Liver (tissue), 9 donors: ENCODE data around the gene OXNAD1. TPM values are rescaled to one million over a fixed set of nuclear protein-coding genes. Genes with fewer than 3 reads are reported as not detected.

Source experiments
- DNase-seq: peaks from one replicate; pipeline ENCODE4 v3.0.0-alpha.2; 2017; ENCODE audit warnings: low spot score
- H3K27ac ChIP-seq, 2 donors: one replicate each; pipeline ENCODE4 v1.7.0; 2013; ENCODE audit warnings: inconsistent platforms in 2 of 2, low read length in 2 of 2, control low read depth in 1 of 2, low read depth in 1 of 2, mild to moderate bottlenecking in 1 of 2
- H3K27me3 ChIP-seq, 4 donors: one replicate each; pipeline versions ENCODE4 v1.6.1 to v1.7.0; 2013; ENCODE audit warnings: low read length in 3 of 4, inconsistent platforms in 1 of 4, mild to moderate bottlenecking in 1 of 4, moderate library complexity in 1 of 4; ENCODE audit not compliant: control insufficient read depth in 4 of 4, insufficient read depth in 4 of 4
- H3K36me3 ChIP-seq, 4 donors: one replicate each; pipeline versions ENCODE4 v1.6.1 to v1.7.0; 2013; ENCODE audit warnings: low read length in 3 of 4, mild to moderate bottlenecking in 3 of 4, low read depth in 1 of 4, moderate library complexity in 1 of 4; ENCODE audit not compliant: control insufficient read depth in 4 of 4, insufficient read depth in 3 of 4
- H3K4me1 ChIP-seq, 4 donors: one replicate each; pipeline versions ENCODE4 v1.6.1 to v1.7.0; 2013; ENCODE audit warnings: low read length in 3 of 4, mild to moderate bottlenecking in 3 of 4, moderate library complexity in 1 of 4; ENCODE audit not compliant: control insufficient read depth in 4 of 4, insufficient read depth in 4 of 4
- H3K4me3 ChIP-seq, 3 donors: one replicate each; pipeline versions ENCODE4 v1.6.1 to v1.7.0; 2013; ENCODE audit warnings: low read length in 3 of 3, control low read depth in 1 of 3, low read depth in 1 of 3, mild to moderate bottlenecking in 1 of 3
- H3K9ac ChIP-seq, 2 donors: one replicate each; pipeline ENCODE4 v1.7.0; 2013; ENCODE audit warnings: low read length in 2 of 2, mild to moderate bottlenecking in 2 of 2, moderate library complexity in 2 of 2, control low read depth in 1 of 2, low read depth in 1 of 2
- H3K9me3 ChIP-seq, 4 donors: one replicate each; pipeline versions ENCODE4 v1.6.1 to v1.7.0; 2013; ENCODE audit warnings: low read length in 3 of 4; ENCODE audit not compliant: control insufficient read depth in 4 of 4
- EGR1 ChIP-seq, 2 donors: IDR thresholded peaks; 2 replicates each; pipeline ENCODE4 v1.6.1; 2016 to 2018; ENCODE audit warnings: antibody characterized with exemption in 2 of 2, low read depth in 2 of 2
- FOXA2 ChIP-seq: IDR thresholded peaks from 2 replicates; pipeline ENCODE4 v1.6.1; 2016; ENCODE audit warnings: antibody characterized with exemption
- HNF4G ChIP-seq: IDR thresholded peaks from 2 replicates; pipeline ENCODE4 v1.6.1; 2016; ENCODE audit warnings: antibody characterized with exemption
- JUND ChIP-seq, 2 donors: IDR thresholded peaks; 2 replicates each; pipeline ENCODE4 v1.6.1; 2016; ENCODE audit warnings: antibody characterized with exemption in 2 of 2
- RAD21 ChIP-seq, 2 donors: IDR thresholded peaks; 2 replicates each; pipeline ENCODE4 v1.6.1; 2016; ENCODE audit warnings: antibody characterized with exemption in 2 of 2, mild to moderate bottlenecking in 2 of 2
- RXRA ChIP-seq, 2 donors: IDR thresholded peaks; 2 replicates each; pipeline ENCODE4 v1.6.1; 2017 to 2018; ENCODE audit warnings: antibody characterized with exemption in 2 of 2, mild to moderate bottlenecking in 1 of 2
- SP1 ChIP-seq: IDR thresholded peaks from 2 replicates; pipeline ENCODE4 v1.6.1; 2018; ENCODE audit warnings: antibody characterized with exemption, mild to moderate bottlenecking
- YY1 ChIP-seq: IDR thresholded peaks from 2 replicates; pipeline ENCODE4 v1.6.1; 2016; ENCODE audit warnings: antibody characterized with exemption, mild to moderate bottlenecking
- WGBS: extraction: QIAGEN DNeasy Blood & Tissue Kit; methylation state at CpG from one replicate; pipeline ENCODE4 v1.1.7; 2013; 5-methylcytosine and 5-hydroxymethylcytosine counted together
- polyA plus RNA-seq, 2 donors: library from polyadenylated mRNA; stranded (reverse) in 1 of 2; unstranded in 1 of 2; fragments of 200-250 nt in 1 of 2; fragments of >200 nt in 1 of 2; fragmentation: Nextera tagmentation in 1 of 2; extraction: Ambion mirVana in 1 of 2; gene quantifications; one replicate each; pipeline versions ENCODE4 v1.2.1 to v1.2.3, GENCODE V29; 2013 to 2015
- total RNA-seq, 2 donors: library from RNA; depleted of rRNA; stranded (reverse); fragments of >200 nt; gene quantifications; one replicate each; pipeline ENCODE4 v1.2.3, GENCODE V29; 2014
- TF ChIP-seq, protein P1 (sequence below): fragments of 150-350 bp; IDR thresholded peaks from 2 replicates; pipeline ENCODE4 v1.5.1; 2017; ENCODE audit warnings: improper control_type of control experiment, low read depth, low read length; ENCODE audit not compliant: missing input control
- TF ChIP-seq, protein P2 (sequence below): IDR thresholded peaks from 2 replicates; pipeline ENCODE4 v1.6.1; 2016; ENCODE audit warnings: antibody characterized with exemption
- TF ChIP-seq, protein P3 (sequence below): IDR thresholded peaks from 2 replicates; pipeline ENCODE4 v1.6.1; 2016; ENCODE audit warnings: antibody characterized with exemption
- donor health status: healthy.
- donor health status: healthy.
- donor health status: healthy.
- donor health status: healthy.
- donor health status: healthy.

The OXNAD1 gene
- total and polyA plus RNA-seq, 4 donors, result 9.3 to 24.6 (median 14.1) TPM

DNA sequence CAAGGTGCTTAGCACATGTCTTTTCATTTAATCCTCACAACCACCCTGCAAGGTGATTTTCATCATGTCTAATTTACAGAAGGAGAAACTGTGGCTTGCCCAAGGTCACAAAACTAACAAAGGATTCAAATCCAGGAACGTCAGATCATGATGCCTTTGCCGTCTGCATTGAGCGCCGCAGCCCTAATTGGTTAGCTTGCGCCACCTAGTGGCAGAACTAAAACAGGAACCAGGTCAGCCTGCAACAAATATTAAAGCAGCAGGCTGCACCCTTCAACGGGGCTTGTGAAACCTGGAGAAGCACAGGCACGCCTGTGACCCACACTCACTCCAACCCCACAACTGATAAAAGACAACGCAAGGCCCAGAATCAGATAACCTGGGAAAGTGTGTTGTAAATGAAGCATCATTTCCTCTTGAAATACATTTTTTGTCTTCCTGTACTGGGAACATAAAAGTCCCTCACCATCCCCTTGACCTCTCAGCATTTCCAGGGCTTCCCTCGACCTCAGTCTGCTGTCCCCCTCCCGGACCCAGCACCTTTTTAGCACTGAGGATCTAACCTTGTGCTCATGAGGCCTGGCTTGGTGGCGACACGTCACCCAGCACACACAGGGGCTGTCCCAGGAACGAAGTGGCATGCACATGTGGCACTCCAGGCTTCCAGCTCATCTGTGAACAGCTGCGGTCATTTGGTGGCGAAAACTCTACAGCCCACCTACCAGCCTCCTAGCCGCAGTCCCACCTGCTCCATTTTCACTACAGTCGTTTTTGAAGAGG lies 17.5 kb upstream of the OXNAD1 start:
- H3K27me3 ChIP-seq, result no peaks in the 10 kb centered on the region
- H3K9me3 ChIP-seq, result no peaks in the 10 kb centered on the region
- TF ChIP-seq FOXA2 (no peak), RXRA (IDR thresholded peaks at IDR 0.05) (peak in 1 of 2 donors; percentile 8), EGR1 (IDR thresholded peaks at IDR 0.05; ENCODE audit: low read depth in 2 of 2) (no peak), RAD21 (IDR thresholded peaks at IDR 0.05) (peak; percentile 99), JUND (IDR thresholded peaks at IDR 0.05) (no peak), SP1 (peak; percentile 16)
- TF ChIP-seq, protein P1, sequence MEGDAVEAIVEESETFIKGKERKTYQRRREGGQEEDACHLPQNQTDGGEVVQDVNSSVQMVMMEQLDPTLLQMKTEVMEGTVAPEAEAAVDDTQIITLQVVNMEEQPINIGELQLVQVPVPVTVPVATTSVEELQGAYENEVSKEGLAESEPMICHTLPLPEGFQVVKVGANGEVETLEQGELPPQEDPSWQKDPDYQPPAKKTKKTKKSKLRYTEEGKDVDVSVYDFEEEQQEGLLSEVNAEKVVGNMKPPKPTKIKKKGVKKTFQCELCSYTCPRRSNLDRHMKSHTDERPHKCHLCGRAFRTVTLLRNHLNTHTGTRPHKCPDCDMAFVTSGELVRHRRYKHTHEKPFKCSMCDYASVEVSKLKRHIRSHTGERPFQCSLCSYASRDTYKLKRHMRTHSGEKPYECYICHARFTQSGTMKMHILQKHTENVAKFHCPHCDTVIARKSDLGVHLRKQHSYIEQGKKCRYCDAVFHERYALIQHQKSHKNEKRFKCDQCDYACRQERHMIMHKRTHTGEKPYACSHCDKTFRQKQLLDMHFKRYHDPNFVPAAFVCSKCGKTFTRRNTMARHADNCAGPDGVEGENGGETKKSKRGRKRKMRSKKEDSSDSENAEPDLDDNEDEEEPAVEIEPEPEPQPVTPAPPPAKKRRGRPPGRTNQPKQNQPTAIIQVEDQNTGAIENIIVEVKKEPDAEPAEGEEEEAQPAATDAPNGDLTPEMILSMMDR, result peak; percentile 93
- TF ChIP-seq, protein P2, sequence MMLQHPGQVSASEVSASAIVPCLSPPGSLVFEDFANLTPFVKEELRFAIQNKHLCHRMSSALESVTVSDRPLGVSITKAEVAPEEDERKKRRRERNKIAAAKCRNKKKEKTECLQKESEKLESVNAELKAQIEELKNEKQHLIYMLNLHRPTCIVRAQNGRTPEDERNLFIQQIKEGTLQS, result no peak
- peak; percentile 75 for DNase-seq
- H3K9ac ChIP-seq, result no peak overlapping the region
- peaks cover 0 to 15% (median 6%) of the 10 kb centered on the region in 4 donors for H3K4me1 ChIP-seq
- H3K4me3 ChIP-seq, result no peak overlapping the region
- H3K27ac ChIP-seq, result no peak overlapping the region
- WGBS, result 25% methylated on average over 17 of the region's 17 CpGs
- H3K36me3 ChIP-seq, result no peaks in the 10 kb centered on the region

DNA sequence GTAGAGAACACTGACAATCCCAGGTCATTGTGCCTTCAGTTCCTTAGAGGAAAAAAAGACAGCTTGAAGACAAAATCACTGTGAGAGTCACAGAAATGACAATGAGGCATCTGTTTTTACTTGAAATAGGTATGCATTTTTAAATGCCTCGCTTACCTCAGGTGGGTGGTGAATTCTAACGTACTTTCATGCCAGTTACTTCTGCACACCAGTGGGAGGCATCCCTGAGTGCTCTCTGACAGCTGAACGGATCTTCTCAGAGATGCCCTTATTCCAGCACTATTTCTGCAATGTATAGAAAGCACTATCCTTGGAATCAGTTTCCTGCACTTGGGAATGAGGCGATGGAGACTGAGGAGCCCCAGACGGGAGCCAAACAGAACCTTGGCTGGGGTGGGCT lies 16.5 kb upstream of the OXNAD1 start:
- Histone ChIP-seq H3K4me1 (peaks cover 0 to 23% (median 13%) of the 10 kb centered on the region in 4 donors), H3K36me3 (no peaks in the 10 kb centered on the region), H3K27me3 (no peaks in the 10 kb centered on the region), H3K9ac (no peak overlapping the region), H3K9me3 (no peaks in the 10 kb centered on the region), H3K4me3 (no peak overlapping the region), H3K27ac (no peak overlapping the region)
- 89% methylated on average over 5 of the region's 5 CpGs for WGBS
- TF ChIP-seq YY1, result no peak
- no peak for TF ChIP-seq JUND (IDR thresholded peaks at IDR 0.05)
- TF ChIP-seq, protein P3, sequence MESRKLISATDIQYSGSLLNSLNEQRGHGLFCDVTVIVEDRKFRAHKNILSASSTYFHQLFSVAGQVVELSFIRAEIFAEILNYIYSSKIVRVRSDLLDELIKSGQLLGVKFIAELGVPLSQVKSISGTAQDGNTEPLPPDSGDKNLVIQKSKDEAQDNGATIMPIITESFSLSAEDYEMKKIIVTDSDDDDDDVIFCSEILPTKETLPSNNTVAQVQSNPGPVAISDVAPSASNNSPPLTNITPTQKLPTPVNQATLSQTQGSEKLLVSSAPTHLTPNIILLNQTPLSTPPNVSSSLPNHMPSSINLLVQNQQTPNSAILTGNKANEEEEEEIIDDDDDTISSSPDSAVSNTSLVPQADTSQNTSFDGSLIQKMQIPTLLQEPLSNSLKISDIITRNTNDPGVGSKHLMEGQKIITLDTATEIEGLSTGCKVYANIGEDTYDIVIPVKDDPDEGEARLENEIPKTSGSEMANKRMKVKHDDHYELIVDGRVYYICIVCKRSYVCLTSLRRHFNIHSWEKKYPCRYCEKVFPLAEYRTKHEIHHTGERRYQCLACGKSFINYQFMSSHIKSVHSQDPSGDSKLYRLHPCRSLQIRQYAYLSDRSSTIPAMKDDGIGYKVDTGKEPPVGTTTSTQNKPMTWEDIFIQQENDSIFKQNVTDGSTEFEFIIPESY, result no peak
- no peak for TF ChIP-seq SP1
- no peak for DNase-seq

DNA sequence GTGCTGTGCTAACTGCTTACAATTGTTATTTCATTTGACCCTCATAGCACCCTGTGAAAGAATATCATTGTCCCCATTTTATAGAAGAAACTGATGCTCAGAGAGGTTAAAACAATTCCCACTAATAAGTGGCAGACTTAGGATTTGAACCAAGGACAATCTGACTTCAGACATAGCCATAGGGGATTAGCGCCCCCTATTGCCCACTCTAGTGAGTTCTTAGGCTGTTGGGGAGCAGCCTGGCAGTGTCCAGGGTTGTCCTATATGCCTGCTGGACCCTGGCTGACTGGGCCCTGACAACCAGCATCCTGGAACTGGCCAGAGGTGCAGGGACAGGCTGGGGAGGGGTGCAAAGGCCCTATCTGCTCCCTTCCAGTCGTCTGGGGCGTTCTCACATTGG lies 15.7 kb upstream of the OXNAD1 start:
- DNase-seq, result no peak
- no peaks in the 10 kb centered on the region for H3K9me3 ChIP-seq
- no peak overlapping the region for H3K27ac ChIP-seq
- no peaks in the 10 kb centered on the region for H3K36me3 ChIP-seq
- no peak overlapping the region for H3K4me3 ChIP-seq
- no peaks in the 10 kb centered on the region for H3K27me3 ChIP-seq
- peaks cover 0 to 26% (median 18%) of the 10 kb centered on the region in 4 donors for H3K4me1 ChIP-seq
- TF ChIP-seq RAD21 (IDR thresholded peaks at IDR 0.05) (peak in 1 of 2 donors; percentile 5), HNF4G (no peak), EGR1 (IDR thresholded peaks at IDR 0.05; ENCODE audit: low read depth in 2 of 2) (no peak)
- H3K9ac ChIP-seq, result no peak overlapping the region
- 58% methylated on average over 3 of the region's 3 CpGs for WGBS
